Smooth muscle cell (in vitro differentiated cells): ENCODE results near the gene ALG8. TPM values are rescaled to one million over a fixed set of nuclear protein-coding genes. Genes with fewer than 3 reads are reported as not detected.
A peak's percentile ranks its signal among the peaks of the same experiment; 100 is the strongest.

Source experiments
- DNase-seq: peaks from one replicate; lab custom pipeline; 2025; ENCODE audit not compliant: unreplicated experiment; lab: John Stamatoyannopoulos, UW
- H2AFZ ChIP-seq: fragments of 200-600 bp; sonication (generic); 2 replicates; pipeline ENCODE4 v1.6.0; 2016; ENCODE audit warnings: antibody characterized with exemption, low read depth, mild to moderate bottlenecking
- H3F3A ChIP-seq: fragments of 200-600 bp; sonication (generic); 2 replicates; pipeline ENCODE4 v1.6.0; 2017; ENCODE audit warnings: antibody characterized with exemption, low read depth
- H3K27ac ChIP-seq: fragments of 200-600 bp; sonication (generic); 2 replicates; pipeline ENCODE4 v1.5.1; 2016; ENCODE audit warnings: low read depth, mild to moderate bottlenecking
- H3K27me3 ChIP-seq: fragments of 200-600 bp; sonication (generic); 2 replicates; pipeline ENCODE4 v1.6.1; 2016; ENCODE audit warnings: low read depth, mild to moderate bottlenecking
- H3K36me3 ChIP-seq: fragments of 200-600 bp; sonication (generic); 2 replicates; pipeline ENCODE4 v1.5.1; 2016; ENCODE audit warnings: low read depth
- H3K4me1 ChIP-seq: fragments of 200-600 bp; sonication (generic); 2 replicates; pipeline ENCODE4 v1.5.1; 2016; ENCODE audit warnings: low read depth
- H3K4me2 ChIP-seq: fragments of 200-600 bp; sonication (generic); 2 replicates; pipeline ENCODE4 v1.6.0; 2016; ENCODE audit warnings: mild to moderate bottlenecking
- H3K4me3 ChIP-seq: fragments of 200-600 bp; sonication (generic); 2 replicates; pipeline ENCODE4 v1.5.1; 2016; ENCODE audit warnings: mild to moderate bottlenecking
- H3K79me2 ChIP-seq: fragments of 200-600 bp; sonication (generic); 2 replicates; pipeline ENCODE4 v1.6.0; 2016; ENCODE audit warnings: low read depth, mild to moderate bottlenecking
- H3K9ac ChIP-seq: fragments of 200-600 bp; sonication (generic); 2 replicates; pipeline ENCODE4 v1.6.0; 2016; ENCODE audit warnings: low read depth
- H3K9me3 ChIP-seq: fragments of 200-600 bp; sonication (generic); replicated peaks from 2 replicates; pipeline ENCODE4 v1.5.1; 2016; ENCODE audit warnings: low read depth
- H4K20me1 ChIP-seq: fragments of 200-600 bp; sonication (generic); 2 replicates; pipeline ENCODE4 v1.6.0; 2016; ENCODE audit warnings: low read depth
- CTCF ChIP-seq: fragments of 200-600 bp; sonication (generic); IDR thresholded peaks from 2 replicates; pipeline ENCODE4 v1.5.1; 2017; ENCODE audit warnings: borderline replicate concordance, mild to moderate bottlenecking, antibody characterized with exemption; ENCODE audit not compliant: insufficient read depth, poor library complexity, severe bottlenecking
- WGBS: methylation state at CpG from one replicate; pipeline ENCODE4 v1.1.7; 2016; ENCODE audit warnings: low lambda C conversion rate; 5-methylcytosine and 5-hydroxymethylcytosine counted together
- polyA plus RNA-seq: library from polyadenylated mRNA; unstranded; fragments of >200 nt; fragmentation: Nextera tagmentation; extraction: Ambion mirVana; gene quantifications from 2 replicates; pipeline ENCODE4 v1.2.1, GENCODE V29; 2016
- total RNA-seq: library from RNA; depleted of rRNA; stranded (reverse); fragments of >200 nt; gene quantifications from 2 replicates; pipeline ENCODE4 v1.2.3, GENCODE V29; 2014

Gene ALG8
- total and polyA plus RNA-seq, 2 experiments from 2014 or later, result 62.0 to 68.3 TPM

- H2AFZ ChIP-seq, result no peak overlapping the region
- H3K79me2 ChIP-seq, result no peaks in the 10 kb centered on the region
- H3K4me3 ChIP-seq, result no peak overlapping the region
- H3K9ac ChIP-seq, result no peak overlapping the region
- WGBS, result 97% methylated on average over 11 of the region's 11 CpGs
- peaks cover 4% of the 10 kb centered on the region for H3K4me1 ChIP-seq
- no peaks in the 10 kb centered on the region for H3K36me3 ChIP-seq
- no peak overlapping the region for H3K27ac ChIP-seq
- no peak overlapping the region for H3K4me2 ChIP-seq
- TF ChIP-seq CTCF, result no peak
- no peak for DNase-seq
- no peaks in the 10 kb centered on the region for H4K20me1 ChIP-seq
- H3K9me3 ChIP-seq, result no peaks in the 10 kb centered on the region
- peaks cover 3% of the 10 kb centered on the region for H3F3A ChIP-seq
- H3K27me3 ChIP-seq, result no peaks in the 10 kb centered on the region
Measured at GRCh38 chr11:78170413-78170812, 31.0 kb upstream of the ALG8 start.

GRCh38 chr11:78168539-78169477, 29.4 kb upstream of the ALG8 start:
- Histone ChIP-seq H3K4me2 (peak overlapping the region; percentile 54), H3K79me2 (no peaks in the 10 kb centered on the region), H3K27ac (peak overlapping the region; percentile 69), H3K9ac (no peak overlapping the region), H2AFZ (peak overlapping the region; percentile 4), H3F3A (peaks cover 3% of the 10 kb centered on the region), H3K4me3 (no peak overlapping the region), H3K36me3 (no peaks in the 10 kb centered on the region), H3K4me1 (peaks cover 4% of the 10 kb centered on the region), H3K27me3 (no peaks in the 10 kb centered on the region), H4K20me1 (no peaks in the 10 kb centered on the region), H3K9me3 (no peaks in the 10 kb centered on the region)
- TF ChIP-seq CTCF, result no peak
- WGBS, result 37% methylated on average over 17 of the region's 17 CpGs
- DNase-seq, result no peak

- no peaks in the 10 kb centered on the region for H3K9me3 ChIP-seq
- H3K4me3 ChIP-seq, result no peak overlapping the region
- DNase-seq, result no peak
- H3K4me2 ChIP-seq, result peak overlapping the region; percentile 54
- no peaks in the 10 kb centered on the region for H3K36me3 ChIP-seq
- H3K79me2 ChIP-seq, result no peaks in the 10 kb centered on the region
- H3K27ac ChIP-seq, result peak overlapping the region; percentile 56
- H3K27me3 ChIP-seq, result no peaks in the 10 kb centered on the region
- peaks cover 4% of the 10 kb centered on the region for H3K4me1 ChIP-seq
- H2AFZ ChIP-seq, result no peak overlapping the region
- 56% methylated on average over 6 of the region's 6 CpGs for WGBS
- peaks cover 3% of the 10 kb centered on the region for H3F3A ChIP-seq
- no peak overlapping the region for H3K9ac ChIP-seq
- H4K20me1 ChIP-seq, result no peaks in the 10 kb centered on the region
- no peak for TF ChIP-seq CTCF
Measured at GRCh38 chr11:78166855-78167469, 27.5 kb upstream of the ALG8 start.
